Urothelium cell line (cell line): ENCODE measurements around the gene GTF2IRD1.
"Not testable (repeated sequence)": the region's sequence is repeated elsewhere in the genome, so short reads cannot be mapped to it uniquely, and the experiment has no call there.

Experiments
- DNase-seq: peaks from one replicate; pipeline ENCODE4 v3.0.0; 2011; ENCODE audit warnings: low spot score, mixed read lengths
- FAIRE-seq: peaks from 2 replicates; lab custom pipeline; 2011; peaks lifted over from hg19 to GRCh38; lab: Jason Lieb, UNC

GTF2IRD1 gene

GRCh38 chr7:74485611-74486010 is 31.9 kb downstream of the GTF2IRD1 start:
- no peak for DNase-seq
- FAIRE-seq = no peak

GRCh38 chr7:74488518-74489030 is 34.9 kb downstream of the GTF2IRD1 start:
- DNase-seq, FAIRE-seq: not testable (repeated sequence)

- no peak for DNase-seq
Measured at GRCh38 chr7:74489997-74490945, 36.6 kb downstream of the GTF2IRD1 start.

GRCh38 chr7:74491490-74491889 is 37.8 kb downstream of the GTF2IRD1 start:
- not testable (repeated sequence) for FAIRE-seq

More at GRCh38 chr7:74489997-74490945, 36.6 kb downstream of the GTF2IRD1 start:
- no peak for FAIRE-seq

GRCh38 chr7:74493295-74493694 is 39.6 kb downstream of the GTF2IRD1 start:
- DNase-seq (no peak), FAIRE-seq (no peak)

More at GRCh38 chr7:74491490-74491889, 37.8 kb downstream of the GTF2IRD1 start:
- DNase-seq = not testable (repeated sequence)

- no peak for DNase-seq
- FAIRE-seq = no peak
Measured at GRCh38 chr7:74494076-74494548, 40.4 kb downstream of the GTF2IRD1 start.

GRCh38 chr7:74495112-74496086 is 41.7 kb downstream of the GTF2IRD1 start:
- no peak for DNase-seq
- FAIRE-seq = no peak

- peak; percentile 82 for FAIRE-seq
- DNase-seq = no peak
Measured at GRCh38 chr7:74496272-74496671, 42.6 kb downstream of the GTF2IRD1 start.

- FAIRE-seq, DNase-seq: not testable (repeated sequence)
Measured at GRCh38 chr7:74496773-74497172, 43.1 kb downstream of the GTF2IRD1 start.

GRCh38 chr7:74498354-74498753 is 44.6 kb downstream of the GTF2IRD1 start:
- DNase-seq = no peak

GRCh38 chr7:74498996-74499834 is 45.5 kb downstream of the GTF2IRD1 start:
- DNase-seq (no peak), FAIRE-seq (peak; percentile 32)

More at GRCh38 chr7:74498354-74498753, 44.6 kb downstream of the GTF2IRD1 start:
- no peak for FAIRE-seq

- DNase-seq (no peak), FAIRE-seq (no peak)
Measured at GRCh38 chr7:74499835-74500388, 46.2 kb downstream of the GTF2IRD1 start.

GRCh38 chr7:74501298-74501697 is 47.6 kb downstream of the GTF2IRD1 start:
- DNase-seq (no peak), FAIRE-seq (no peak)

GRCh38 chr7:74502216-74502891 is 48.6 kb downstream of the GTF2IRD1 start:
- no peak for DNase-seq
- no peak for FAIRE-seq

GRCh38 chr7:74503061-74503460 is 49.4 kb downstream of the GTF2IRD1 start:
- FAIRE-seq (no peak), DNase-seq (no peak)

- DNase-seq (no peak), FAIRE-seq (no peak)
Measured at GRCh38 chr7:74503943-74504342, 50.2 kb downstream of the GTF2IRD1 start.

- no peak for DNase-seq
Measured at GRCh38 chr7:74505471-74506324, 52.0 kb downstream of the GTF2IRD1 start.

GRCh38 chr7:74506325-74506724 is 52.6 kb downstream of the GTF2IRD1 start:
- DNase-seq = no peak
- FAIRE-seq = no peak

More at GRCh38 chr7:74505471-74506324, 52.0 kb downstream of the GTF2IRD1 start:
- no peak for FAIRE-seq
